ENCODE results near the gene PPP2R1B.

DNA sequence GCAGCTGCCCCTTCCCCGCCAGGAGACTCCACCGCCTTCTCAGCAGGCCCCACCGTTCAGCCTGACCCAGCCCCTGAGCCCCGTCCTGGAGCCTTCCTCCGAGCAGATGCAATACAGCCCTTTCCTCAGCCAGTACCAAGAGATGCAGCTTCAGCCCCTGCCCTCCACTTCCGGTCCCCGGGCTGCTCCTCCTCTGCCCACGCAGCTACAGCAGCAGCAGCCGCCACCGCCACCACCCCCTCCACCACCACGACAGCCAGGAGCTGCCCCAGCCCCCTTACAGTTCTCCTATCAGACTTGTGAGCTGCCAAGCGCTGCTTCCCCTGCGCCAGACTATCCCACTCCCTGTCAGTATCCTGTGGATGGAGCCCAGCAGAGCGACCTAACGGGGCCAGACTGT, 42.6 kb downstream of the PPP2R1B start:
- TF ChIP-seq, protein P1, sequence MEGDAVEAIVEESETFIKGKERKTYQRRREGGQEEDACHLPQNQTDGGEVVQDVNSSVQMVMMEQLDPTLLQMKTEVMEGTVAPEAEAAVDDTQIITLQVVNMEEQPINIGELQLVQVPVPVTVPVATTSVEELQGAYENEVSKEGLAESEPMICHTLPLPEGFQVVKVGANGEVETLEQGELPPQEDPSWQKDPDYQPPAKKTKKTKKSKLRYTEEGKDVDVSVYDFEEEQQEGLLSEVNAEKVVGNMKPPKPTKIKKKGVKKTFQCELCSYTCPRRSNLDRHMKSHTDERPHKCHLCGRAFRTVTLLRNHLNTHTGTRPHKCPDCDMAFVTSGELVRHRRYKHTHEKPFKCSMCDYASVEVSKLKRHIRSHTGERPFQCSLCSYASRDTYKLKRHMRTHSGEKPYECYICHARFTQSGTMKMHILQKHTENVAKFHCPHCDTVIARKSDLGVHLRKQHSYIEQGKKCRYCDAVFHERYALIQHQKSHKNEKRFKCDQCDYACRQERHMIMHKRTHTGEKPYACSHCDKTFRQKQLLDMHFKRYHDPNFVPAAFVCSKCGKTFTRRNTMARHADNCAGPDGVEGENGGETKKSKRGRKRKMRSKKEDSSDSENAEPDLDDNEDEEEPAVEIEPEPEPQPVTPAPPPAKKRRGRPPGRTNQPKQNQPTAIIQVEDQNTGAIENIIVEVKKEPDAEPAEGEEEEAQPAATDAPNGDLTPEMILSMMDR (IDR thresholded peaks at IDR 0.05), result no peak
- TF ChIP-seq POLR2AphosphoS5 (IDR thresholded peaks at IDR 0.05), result no peak
